Measurements from ENCODE around the gene BLOC1S1. TPM values are rescaled to one million over a fixed set of nuclear protein-coding genes. Genes with fewer than 3 reads are reported as not detected.

Gene BLOC1S1
- polyA plus RNA-seq = 100 to 1,000 TPM; 177 to 688 (median 434) TPM
- long read RNA-seq, donor 1, transcript BLOC1S1-203 (4 exons, 571 nt) = major isoform, 188 of 229 reads
- long read RNA-seq, donor 1, transcript BLOC1S1-204 (3 exons, 1,229 nt) = minor isoform, 9 of 229 reads
- long read RNA-seq, donor 1, partial matches to known transcripts = 25 of 229 reads
- long read RNA-seq, donor 1, other reads (novel, unspliced or antisense) = 0 of 229 reads
- long read RNA-seq, donor 2, transcript BLOC1S1-203 (4 exons, 571 nt) = major isoform, 46 of 51 reads
- long read RNA-seq, donor 2, partial matches to known transcripts = 0 of 51 reads
- long read RNA-seq, donor 2, other reads (novel, unspliced or antisense) = 0 of 51 reads
- long read RNA-seq, donor 3, transcript BLOC1S1-204 (3 exons, 1,229 nt) = minor isoform, 5 of 64 reads
- long read RNA-seq, donor 3, transcript BLOC1S1-203 (4 exons, 571 nt) = major isoform, 57 of 64 reads
- long read RNA-seq, donor 3, partial matches to known transcripts = 0 of 64 reads
- long read RNA-seq, donor 3, other reads (novel, unspliced or antisense) = 0 of 64 reads
- long read RNA-seq, donor 4, partial matches to known transcripts = 0 of 4 reads
- long read RNA-seq, donor 4, other reads (novel, unspliced or antisense) = 0 of 4 reads
- long read RNA-seq, donor 5, transcript BLOC1S1-203 (4 exons, 571 nt) = major isoform, 27 of 34 reads
- long read RNA-seq, donor 5, partial matches to known transcripts = 6 of 34 reads
- long read RNA-seq, donor 5, other reads (novel, unspliced or antisense) = 0 of 34 reads
- long read RNA-seq, donor 6, transcript BLOC1S1-203 (4 exons, 571 nt) = major isoform, 72 of 75 reads
- long read RNA-seq, donor 6, partial matches to known transcripts = 0 of 75 reads
- long read RNA-seq, donor 6, other reads (novel, unspliced or antisense) = 0 of 75 reads
- long read RNA-seq, donor 7 = 0 reads
- long read RNA-seq, donor 8, transcript BLOC1S1-203 (4 exons, 571 nt) = major isoform, 7 of 7 reads
- long read RNA-seq, donor 8, partial matches to known transcripts = 0 of 7 reads
- long read RNA-seq, donor 8, other reads (novel, unspliced or antisense) = 0 of 7 reads
- long read RNA-seq, donor 9, transcript BLOC1S1-203 (4 exons, 571 nt) = major isoform, 21 of 22 reads
- long read RNA-seq, donor 9, partial matches to known transcripts = 0 of 22 reads
- long read RNA-seq, donor 9, other reads (novel, unspliced or antisense) = 0 of 22 reads
- long read RNA-seq, donor 10, transcript BLOC1S1-204 (3 exons, 1,229 nt) = minor isoform, 14 of 114 reads
- long read RNA-seq, donor 10, transcript BLOC1S1-203 (4 exons, 571 nt) = major isoform, 91 of 114 reads
- long read RNA-seq, donor 10, partial matches to known transcripts = 7 of 114 reads
- long read RNA-seq, donor 10, other reads (novel, unspliced or antisense) = 0 of 114 reads

DNA sequence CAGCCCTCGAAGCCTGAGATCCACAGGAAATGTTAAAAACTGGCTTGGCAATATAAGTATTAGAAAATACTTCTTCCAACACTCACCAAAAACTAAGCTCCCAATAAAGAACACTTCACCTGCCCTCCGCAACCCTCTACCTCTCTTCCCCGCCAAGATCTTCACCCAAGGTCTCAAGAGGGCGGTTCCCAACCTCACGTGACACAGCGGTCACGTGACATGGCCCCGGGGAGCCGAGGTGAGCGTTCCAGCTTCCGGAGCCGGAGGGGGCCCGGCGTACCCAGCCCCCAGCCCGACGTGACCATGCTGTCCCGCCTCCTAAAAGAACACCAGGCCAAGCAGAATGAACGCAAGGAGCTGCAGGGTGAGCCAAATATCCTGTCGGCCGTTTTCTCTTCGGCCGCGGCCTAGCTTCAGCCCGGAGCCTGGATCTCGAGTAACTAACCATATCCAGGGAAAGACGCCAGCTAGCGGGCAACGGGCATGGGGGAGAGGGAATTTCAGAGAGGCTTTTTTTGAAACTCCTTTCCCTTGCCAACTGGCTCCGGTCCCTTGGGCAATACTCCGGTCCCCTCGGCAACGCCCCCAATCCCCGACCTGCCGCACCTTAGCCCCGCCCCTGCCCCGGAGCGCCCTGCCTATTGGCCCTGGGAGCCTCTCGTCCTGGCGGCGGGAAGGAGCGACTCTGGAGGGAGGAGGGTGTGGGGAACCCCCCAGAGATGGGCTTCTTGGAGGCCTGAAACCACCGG lies at the start of gene BLOC1S1:
Gene BLOC1S1 (plus strand): TSS at position 214 of the 749 bp plus-strand sequence. CDS start 6 bp downstream, at position 220.
- Histone ChIP-seq H3K27me3 (ENCODE audit: control insufficient read depth in 3 of 3, insufficient read depth in 3 of 3, low read length in 3 of 3) (peaks cover 0 to 16% (median 0%) of the 10 kb centered on the region in 3 donors), H3K4me3 (ENCODE audit: low read depth in 1 of 3, low read length in 3 of 3) (peak within 1 kb of the TSS; percentile 65 to 78 (median 75)), H3K4me1 (ENCODE audit: control insufficient read depth in 3 of 3, insufficient read depth in 2 of 3, low read depth in 1 of 3, low read length in 2 of 3) (peaks cover 8 to 43% (median 11%) of the 10 kb centered on the region in 3 donors), H3K27ac (ENCODE audit: low read depth in 1 of 3, low read length in 2 of 3) (peak within 1 kb of the TSS; percentile 82 to 93 (median 87)), H3K36me3 (ENCODE audit: control insufficient read depth in 3 of 3, insufficient read depth in 2 of 3, low read depth in 1 of 3, low read length in 3 of 3) (peaks cover 0 to 27% (median 0%) of the 10 kb centered on the region in 3 donors), H3K9me3 (ENCODE audit: control insufficient read depth in 2 of 2, insufficient read depth in 1 of 2, low read depth in 1 of 2, low read length in 1 of 2) (no peaks in the 10 kb centered on the region)
- WGBS, 3 donors = 0 to 1% (median 1%) methylated on average over 42 of the region's 42 CpGs
- DNase-seq (peak; percentile 96 to 99), FAIRE-seq (no peak)

DNA sequence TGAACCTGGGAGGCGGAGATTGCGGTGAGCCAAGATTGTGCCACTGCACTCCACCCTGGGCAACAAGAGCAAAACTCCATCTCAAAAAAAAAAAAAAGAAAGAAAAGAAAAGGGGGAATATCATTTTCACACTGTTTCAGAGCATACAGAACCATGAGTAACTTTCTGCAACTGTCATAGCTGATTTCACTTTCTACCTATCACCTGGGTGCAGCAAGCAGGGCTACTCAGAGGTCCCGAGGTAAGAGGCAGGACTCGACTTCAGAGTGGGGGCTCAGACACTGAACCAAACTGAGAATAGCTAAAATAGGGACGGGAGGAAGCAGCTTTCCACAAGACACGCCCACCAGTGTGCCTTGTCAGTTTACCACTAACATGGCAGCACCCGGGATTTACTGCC lies 49.3 kb upstream of the BLOC1S1 start:
- Histone ChIP-seq H3K4me1 (ENCODE audit: control insufficient read depth in 3 of 3, insufficient read depth in 2 of 3, low read depth in 1 of 3, low read length in 2 of 3) (peaks cover 0 to 12% (median 5%) of the 10 kb centered on the region in 3 donors), H3K4me3 (ENCODE audit: low read depth in 1 of 3, low read length in 3 of 3) (no peak overlapping the region), H3K27ac (ENCODE audit: low read depth in 1 of 3, low read length in 2 of 3) (no peak overlapping the region), H3K27me3 (ENCODE audit: control insufficient read depth in 3 of 3, insufficient read depth in 3 of 3, low read length in 3 of 3) (no peaks in the 10 kb centered on the region), H3K9me3 (ENCODE audit: control insufficient read depth in 2 of 2, insufficient read depth in 1 of 2, low read depth in 1 of 2, low read length in 1 of 2) (no peaks in the 10 kb centered on the region), H3K36me3 (ENCODE audit: control insufficient read depth in 3 of 3, insufficient read depth in 2 of 3, low read depth in 1 of 3, low read length in 3 of 3) (no peaks in the 10 kb centered on the region)
- no peak for DNase-seq
- 67 to 77% (median 75%) methylated on average over 7 of the region's 7 CpGs for WGBS, 3 donors
- no peak for FAIRE-seq

DNA sequence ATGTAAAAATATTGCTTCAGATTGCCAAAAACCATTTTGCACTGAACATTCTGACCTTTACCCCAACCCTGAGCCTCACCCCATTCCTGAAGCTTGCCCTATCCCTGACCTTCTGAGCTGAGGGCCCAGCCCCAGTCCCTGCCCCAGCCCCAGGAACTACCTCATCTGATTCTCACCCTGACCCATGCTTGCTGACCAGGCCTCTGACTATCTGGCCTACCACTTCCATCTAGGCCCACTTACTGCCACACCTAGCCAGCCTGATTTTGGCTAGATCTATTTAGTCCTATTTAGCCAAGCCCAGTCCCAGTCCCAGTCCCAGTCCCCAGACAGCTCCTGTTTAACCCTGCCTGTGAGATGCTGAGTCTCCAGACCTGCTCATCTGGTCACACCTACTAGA lies 45.6 kb upstream of the BLOC1S1 start:
- peak in 1 of 2 donors; percentile 79 for DNase-seq
- Histone ChIP-seq H3K27ac (ENCODE audit: low read depth in 1 of 3, low read length in 2 of 3) (peak overlapping the region in 2 of 3 donors; percentile 30 to 37), H3K9me3 (ENCODE audit: control insufficient read depth in 2 of 2, insufficient read depth in 1 of 2, low read depth in 1 of 2, low read length in 1 of 2) (no peaks in the 10 kb centered on the region), H3K36me3 (ENCODE audit: control insufficient read depth in 3 of 3, insufficient read depth in 2 of 3, low read depth in 1 of 3, low read length in 3 of 3) (no peaks in the 10 kb centered on the region), H3K27me3 (ENCODE audit: control insufficient read depth in 3 of 3, insufficient read depth in 3 of 3, low read length in 3 of 3) (no peaks in the 10 kb centered on the region), H3K4me3 (ENCODE audit: low read depth in 1 of 3, low read length in 3 of 3) (no peak overlapping the region), H3K4me1 (ENCODE audit: control insufficient read depth in 3 of 3, insufficient read depth in 2 of 3, low read depth in 1 of 3, low read length in 2 of 3) (peaks cover 0 to 14% (median 5%) of the 10 kb centered on the region in 3 donors)
- FAIRE-seq = no peak

DNA sequence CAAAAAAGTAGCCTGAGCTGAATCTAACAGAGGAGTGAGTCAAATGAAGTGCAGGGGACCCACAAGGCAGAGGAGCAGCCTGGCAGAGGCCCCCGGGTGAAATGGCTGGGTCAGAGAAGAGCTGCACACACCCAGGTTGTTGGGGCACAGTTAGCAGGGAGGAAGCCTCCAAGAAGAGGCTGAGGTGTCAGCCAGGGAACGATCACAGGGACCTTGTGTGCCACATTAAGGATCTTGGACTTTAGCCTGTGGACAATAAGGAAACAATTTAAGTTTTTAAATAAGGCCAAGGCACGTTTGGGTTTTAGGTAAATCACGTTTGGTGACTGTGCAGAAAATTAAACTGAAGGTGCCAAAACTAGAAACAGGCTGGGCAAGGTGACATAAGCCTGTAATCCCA lies 44.1 kb upstream of the BLOC1S1 start:
- WGBS, 3 donors = 7 to 42% (median 25%) methylated on average over 4 of the region's 4 CpGs
- Histone ChIP-seq H3K9me3 (ENCODE audit: control insufficient read depth in 2 of 2, insufficient read depth in 1 of 2, low read depth in 1 of 2, low read length in 1 of 2) (no peaks in the 10 kb centered on the region), H3K27ac (ENCODE audit: low read depth in 1 of 3, low read length in 2 of 3) (peak overlapping the region in 1 of 3 donors; percentile 42), H3K4me3 (ENCODE audit: low read depth in 1 of 3, low read length in 3 of 3) (no peak overlapping the region), H3K27me3 (ENCODE audit: control insufficient read depth in 3 of 3, insufficient read depth in 3 of 3, low read length in 3 of 3) (no peaks in the 10 kb centered on the region), H3K36me3 (ENCODE audit: control insufficient read depth in 3 of 3, insufficient read depth in 2 of 3, low read depth in 1 of 3, low read length in 3 of 3) (no peaks in the 10 kb centered on the region), H3K4me1 (ENCODE audit: control insufficient read depth in 3 of 3, insufficient read depth in 2 of 3, low read depth in 1 of 3, low read length in 2 of 3) (peaks cover 0 to 14% (median 5%) of the 10 kb centered on the region in 3 donors)
- FAIRE-seq (no peak), DNase-seq (peak; percentile 32 to 77)

DNA sequence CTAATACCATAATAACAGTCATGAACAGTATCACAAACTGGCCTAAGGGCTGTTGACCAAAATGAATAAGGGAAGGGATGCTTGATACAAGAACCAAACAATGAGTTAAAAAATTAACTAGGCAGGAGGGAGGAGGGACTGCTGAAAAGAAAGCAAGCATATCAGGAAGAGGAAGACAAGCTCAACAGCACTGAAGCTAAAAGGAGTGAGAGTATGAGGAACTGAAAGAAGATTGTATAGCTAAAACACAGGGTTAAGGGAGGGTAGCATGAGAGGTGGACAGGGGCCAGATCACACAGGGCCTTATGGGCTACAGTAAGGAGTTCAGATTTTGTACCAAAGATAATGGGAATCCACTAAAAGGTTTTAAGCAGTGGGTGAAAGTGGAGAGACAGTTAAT lies 42.2 kb upstream of the BLOC1S1 start:
- Histone ChIP-seq H3K27ac (ENCODE audit: low read depth in 1 of 3, low read length in 2 of 3) (no peak overlapping the region), H3K4me3 (ENCODE audit: low read depth in 1 of 3, low read length in 3 of 3) (no peak overlapping the region), H3K9me3 (ENCODE audit: control insufficient read depth in 2 of 2, insufficient read depth in 1 of 2, low read depth in 1 of 2, low read length in 1 of 2) (no peaks in the 10 kb centered on the region), H3K27me3 (ENCODE audit: control insufficient read depth in 3 of 3, insufficient read depth in 3 of 3, low read length in 3 of 3) (no peaks in the 10 kb centered on the region), H3K4me1 (ENCODE audit: control insufficient read depth in 3 of 3, insufficient read depth in 2 of 3, low read depth in 1 of 3, low read length in 2 of 3) (peaks cover 0 to 14% (median 5%) of the 10 kb centered on the region in 3 donors), H3K36me3 (ENCODE audit: control insufficient read depth in 3 of 3, insufficient read depth in 2 of 3, low read depth in 1 of 3, low read length in 3 of 3) (no peaks in the 10 kb centered on the region)
- DNase-seq (no peak), FAIRE-seq (no peak)

DNA sequence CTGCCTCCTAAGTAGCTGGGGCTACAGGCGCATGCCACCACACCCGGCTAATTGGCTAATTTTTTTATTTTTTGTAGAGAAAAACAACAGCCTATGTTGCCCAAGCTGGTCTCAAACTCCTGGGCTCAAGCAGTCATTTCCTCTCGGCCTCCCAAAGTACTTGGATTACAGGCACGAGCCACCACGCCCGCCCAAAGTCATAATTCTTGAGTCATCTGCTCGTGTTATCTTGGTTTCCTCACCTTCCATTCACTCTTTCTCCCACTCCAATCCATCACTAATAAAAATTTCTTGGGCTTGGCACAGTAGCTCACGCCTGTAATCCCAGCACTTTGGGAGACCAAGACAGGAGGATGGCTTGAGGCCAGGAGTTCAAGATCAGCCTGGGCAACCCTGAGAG lies 40.2 kb upstream of the BLOC1S1 start:
- no peak for FAIRE-seq
- H3K27me3 ChIP-seq (ENCODE audit: control insufficient read depth in 3 of 3, insufficient read depth in 3 of 3, low read length in 3 of 3) = no peaks in the 10 kb centered on the region
- DNase-seq = peak in 1 of 2 donors; percentile 76
- 32 to 68% (median 56%) methylated on average over 8 of the region's 8 CpGs for WGBS, 3 donors
- no peaks in the 10 kb centered on the region for H3K36me3 ChIP-seq (ENCODE audit: control insufficient read depth in 3 of 3, insufficient read depth in 2 of 3, low read depth in 1 of 3, low read length in 3 of 3)
- no peaks in the 10 kb centered on the region for H3K9me3 ChIP-seq (ENCODE audit: control insufficient read depth in 2 of 2, insufficient read depth in 1 of 2, low read depth in 1 of 2, low read length in 1 of 2)
- H3K27ac ChIP-seq (ENCODE audit: low read depth in 1 of 3, low read length in 2 of 3) = no peak overlapping the region
- H3K4me1 ChIP-seq (ENCODE audit: control insufficient read depth in 3 of 3, insufficient read depth in 2 of 3, low read depth in 1 of 3, low read length in 2 of 3) = peaks cover 0 to 5% (median 3%) of the 10 kb centered on the region in 3 donors
- no peak overlapping the region for H3K4me3 ChIP-seq (ENCODE audit: low read depth in 1 of 3, low read length in 3 of 3)

DNA sequence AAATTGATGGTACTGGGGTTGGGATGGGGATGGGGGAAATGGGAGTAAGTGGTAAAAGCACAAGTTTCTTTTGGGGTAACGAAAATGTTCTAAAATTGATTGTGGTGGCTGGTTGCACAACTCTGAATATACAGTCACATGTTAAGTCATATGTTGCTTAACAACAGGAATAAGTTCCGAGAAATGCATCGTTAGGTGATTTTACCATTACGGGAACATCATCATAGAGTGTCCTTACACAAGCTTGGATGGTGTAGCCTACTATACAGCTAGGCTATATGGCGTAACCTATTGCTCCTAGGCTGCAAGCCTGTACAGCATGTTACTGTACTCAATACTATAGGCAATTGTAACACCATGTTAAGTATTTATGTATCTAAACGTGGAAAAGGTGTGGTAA lies 39.1 kb upstream of the BLOC1S1 start:
- 72 to 84% (median 84%) methylated on average over 6 of the region's 6 CpGs for WGBS, 3 donors
- peak in 1 of 2 donors; percentile 18 for DNase-seq
- no peaks in the 10 kb centered on the region for H3K36me3 ChIP-seq (ENCODE audit: control insufficient read depth in 3 of 3, insufficient read depth in 2 of 3, low read depth in 1 of 3, low read length in 3 of 3)

More for the DNA sequence above, 39.1 kb upstream of the BLOC1S1 start:
- Histone ChIP-seq H3K4me3 (ENCODE audit: low read depth in 1 of 3, low read length in 3 of 3) (no peak overlapping the region), H3K27me3 (ENCODE audit: control insufficient read depth in 3 of 3, insufficient read depth in 3 of 3, low read length in 3 of 3) (peaks cover 0 to 1% (median 0%) of the 10 kb centered on the region in 3 donors), H3K4me1 (ENCODE audit: control insufficient read depth in 3 of 3, insufficient read depth in 2 of 3, low read depth in 1 of 3, low read length in 2 of 3) (peaks cover 0 to 6% (median 0%) of the 10 kb centered on the region in 3 donors), H3K9me3 (ENCODE audit: control insufficient read depth in 2 of 2, insufficient read depth in 1 of 2, low read depth in 1 of 2, low read length in 1 of 2) (no peaks in the 10 kb centered on the region), H3K27ac (ENCODE audit: low read depth in 1 of 3, low read length in 2 of 3) (no peak overlapping the region)
- no peak for FAIRE-seq
